ENCODE data around the gene LPAR3. TPM values are rescaled to one million over a fixed set of nuclear protein-coding genes. Genes with fewer than 3 reads are reported as not detected.

Gene LPAR3
- total and polyA plus RNA-seq, 2 experiments from 2014 or later, result 0.18 to 2.7 TPM

DNA sequence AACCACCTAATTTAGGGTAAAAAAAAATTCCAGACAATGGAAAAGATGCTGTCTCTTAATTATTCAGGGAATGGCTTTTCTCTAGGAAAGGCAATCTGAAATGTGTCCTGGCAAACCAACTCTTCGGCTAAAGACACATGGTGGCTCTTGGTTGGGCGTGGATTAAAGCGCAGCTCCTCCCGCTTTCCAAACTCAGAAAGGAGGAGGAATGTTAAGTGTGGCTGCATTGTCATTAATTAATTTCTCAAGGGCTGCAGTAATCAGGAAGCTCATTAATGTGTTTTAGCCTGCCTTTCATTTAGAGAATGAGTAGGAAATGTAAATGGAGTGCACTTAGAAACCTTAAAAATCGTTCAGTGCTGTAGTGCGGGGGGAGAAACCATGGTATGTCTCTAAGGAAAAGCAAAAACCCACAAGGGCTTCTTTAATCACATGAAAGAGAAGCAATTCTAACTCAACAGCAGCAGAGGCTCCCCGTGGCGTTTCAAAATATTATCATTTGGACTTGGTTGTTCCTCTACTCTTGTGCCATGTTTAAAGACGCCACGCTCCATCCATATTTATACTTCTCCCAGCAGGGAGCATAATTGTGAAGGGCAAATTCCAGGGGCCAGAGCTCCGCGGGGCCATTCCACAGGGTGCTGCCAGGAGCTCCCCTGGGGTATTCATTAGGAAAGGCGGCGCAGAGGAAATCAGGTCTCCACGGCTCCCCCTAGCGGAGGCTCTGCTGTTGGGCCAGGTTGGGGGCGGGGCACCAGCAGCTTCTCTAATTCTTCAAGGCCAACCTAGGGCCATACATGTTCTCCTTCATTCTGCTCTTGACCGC lies 110.8 kb downstream of the LPAR3 start:
- peak overlapping the region; percentile 21 for H3K4me2 ChIP-seq
- H3K9me3 ChIP-seq (ENCODE audit: low read depth), result no peaks in the 10 kb centered on the region
- H2AFZ ChIP-seq, result no peak overlapping the region
- DNase-seq (ENCODE audit: low spot score), result peak; percentile 77
- H4K20me1 ChIP-seq (ENCODE audit: insufficient read depth, poor library complexity, severe bottlenecking), result no peaks in the 10 kb centered on the region
- H3K27me3 ChIP-seq, result no peaks in the 10 kb centered on the region
- no peak for TF ChIP-seq EZH2phosphoT487 (IDR thresholded peaks at IDR 0.05; ENCODE audit: low read depth, severe bottlenecking, unreplicated experiment)
- TF ChIP-seq, protein P1, sequence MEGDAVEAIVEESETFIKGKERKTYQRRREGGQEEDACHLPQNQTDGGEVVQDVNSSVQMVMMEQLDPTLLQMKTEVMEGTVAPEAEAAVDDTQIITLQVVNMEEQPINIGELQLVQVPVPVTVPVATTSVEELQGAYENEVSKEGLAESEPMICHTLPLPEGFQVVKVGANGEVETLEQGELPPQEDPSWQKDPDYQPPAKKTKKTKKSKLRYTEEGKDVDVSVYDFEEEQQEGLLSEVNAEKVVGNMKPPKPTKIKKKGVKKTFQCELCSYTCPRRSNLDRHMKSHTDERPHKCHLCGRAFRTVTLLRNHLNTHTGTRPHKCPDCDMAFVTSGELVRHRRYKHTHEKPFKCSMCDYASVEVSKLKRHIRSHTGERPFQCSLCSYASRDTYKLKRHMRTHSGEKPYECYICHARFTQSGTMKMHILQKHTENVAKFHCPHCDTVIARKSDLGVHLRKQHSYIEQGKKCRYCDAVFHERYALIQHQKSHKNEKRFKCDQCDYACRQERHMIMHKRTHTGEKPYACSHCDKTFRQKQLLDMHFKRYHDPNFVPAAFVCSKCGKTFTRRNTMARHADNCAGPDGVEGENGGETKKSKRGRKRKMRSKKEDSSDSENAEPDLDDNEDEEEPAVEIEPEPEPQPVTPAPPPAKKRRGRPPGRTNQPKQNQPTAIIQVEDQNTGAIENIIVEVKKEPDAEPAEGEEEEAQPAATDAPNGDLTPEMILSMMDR (IDR thresholded peaks at IDR 0.05; ENCODE audit: poor library complexity), result peak; percentile 56
- H3K27ac ChIP-seq, result no peak overlapping the region
- H3K4me3 ChIP-seq, result no peak overlapping the region
- H3K36me3 ChIP-seq (replicated peaks; ENCODE audit: insufficient read depth, low read depth), result no peaks in the 10 kb centered on the region
- no peaks in the 10 kb centered on the region for H3K79me2 ChIP-seq
- H3K4me1 ChIP-seq (ENCODE audit: insufficient read depth), result no peaks in the 10 kb centered on the region
- 50% methylated on average over 18 of the region's 18 CpGs for WGBS (ENCODE audit: low lambda C conversion rate, missing lambda C conversion rate)
- H3K9me2 ChIP-seq (replicated peaks; ENCODE audit: insufficient read depth), result no peaks in the 10 kb centered on the region

DNA sequence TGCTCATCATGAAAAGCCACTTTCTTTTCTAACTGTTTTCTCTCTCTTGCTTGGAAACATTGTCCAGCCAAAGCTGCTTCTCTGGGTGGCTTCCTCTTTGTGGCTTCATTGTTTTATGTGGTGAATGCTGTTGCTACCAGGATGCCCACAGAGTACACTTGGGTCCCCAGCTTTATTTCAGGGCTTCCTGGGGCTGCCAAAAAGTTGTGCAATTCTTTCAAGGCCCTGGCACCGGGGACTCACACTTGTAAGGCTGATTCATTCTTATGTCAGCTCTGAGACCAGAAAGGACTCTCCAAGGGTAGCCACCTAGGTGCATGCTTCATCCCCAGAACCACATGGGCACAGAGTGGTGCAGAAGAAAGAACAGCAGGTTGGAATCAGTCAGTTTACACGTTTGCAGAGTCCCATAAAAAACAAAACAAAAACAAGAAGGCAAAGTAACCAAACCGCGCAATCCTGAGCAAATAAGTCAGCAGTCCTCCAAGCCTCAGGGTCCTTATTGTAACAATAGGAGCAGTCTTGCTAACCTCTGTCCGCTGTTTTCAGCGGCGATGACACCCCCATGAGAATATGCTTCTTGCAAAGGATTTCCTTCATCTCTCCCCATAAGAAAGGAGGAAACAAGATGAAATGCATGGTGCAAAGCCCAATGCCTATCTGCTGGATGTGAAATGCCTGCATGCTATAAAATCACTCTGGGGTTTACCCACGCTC lies 112.8 kb downstream of the LPAR3 start:
- WGBS (ENCODE audit: low lambda C conversion rate, missing lambda C conversion rate), result 82% methylated on average over 8 of the region's 8 CpGs

DNA sequence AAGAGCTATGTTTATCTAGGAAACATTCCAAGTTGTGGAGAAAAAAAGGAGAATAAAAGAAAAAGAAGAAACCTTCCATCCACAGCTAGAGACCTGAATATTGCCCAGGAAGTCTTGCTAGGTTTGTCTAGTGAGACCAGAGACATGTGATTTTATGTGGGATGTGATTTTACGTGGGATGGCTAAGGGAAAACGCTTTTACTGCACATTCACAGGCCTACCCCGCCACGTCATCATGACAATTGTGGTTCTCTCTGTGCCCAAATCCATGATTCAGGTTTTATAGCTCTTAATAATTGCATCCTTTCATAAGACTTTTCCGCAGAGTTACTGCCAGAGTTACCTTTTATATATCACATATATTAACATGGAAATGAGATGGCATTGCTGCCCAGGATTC lies 116.4 kb downstream of the LPAR3 start:
- Histone ChIP-seq H3K79me2 (no peaks in the 10 kb centered on the region), H3K9me2 (replicated peaks; ENCODE audit: insufficient read depth) (no peaks in the 10 kb centered on the region), H3K36me3 (replicated peaks; ENCODE audit: insufficient read depth, low read depth) (no peaks in the 10 kb centered on the region), H2AFZ (no peak overlapping the region), H4K20me1 (ENCODE audit: insufficient read depth, poor library complexity, severe bottlenecking) (no peaks in the 10 kb centered on the region), H3K27me3 (no peaks in the 10 kb centered on the region), H3K4me1 (ENCODE audit: insufficient read depth) (no peaks in the 10 kb centered on the region), H3K27ac (no peak overlapping the region), H3K9me3 (ENCODE audit: low read depth) (no peaks in the 10 kb centered on the region), H3K4me3 (no peak overlapping the region), H3K4me2 (no peak overlapping the region)
- TF ChIP-seq EZH2 (IDR thresholded peaks at IDR 0.05; ENCODE audit: borderline replicate concordance), result no peak
- TF ChIP-seq EZH2phosphoT487 (IDR thresholded peaks at IDR 0.05; ENCODE audit: low read depth, severe bottlenecking, unreplicated experiment), result no peak
- TF ChIP-seq, protein P1 (IDR thresholded peaks at IDR 0.05; ENCODE audit: poor library complexity), result no peak
- DNase-seq (ENCODE audit: low spot score), result no peak
- 81% methylated on average over 5 of the region's 5 CpGs for WGBS (ENCODE audit: low lambda C conversion rate, missing lambda C conversion rate)

More for the DNA sequence above, 112.8 kb downstream of the LPAR3 start:
- no peaks in the 10 kb centered on the region for H4K20me1 ChIP-seq (ENCODE audit: insufficient read depth, poor library complexity, severe bottlenecking)
- no peak for TF ChIP-seq EZH2 (IDR thresholded peaks at IDR 0.05; ENCODE audit: borderline replicate concordance)
- TF ChIP-seq, protein P1 (IDR thresholded peaks at IDR 0.05; ENCODE audit: poor library complexity), result no peak
- no peak for TF ChIP-seq EZH2phosphoT487 (IDR thresholded peaks at IDR 0.05; ENCODE audit: low read depth, severe bottlenecking, unreplicated experiment)
- H3K27ac ChIP-seq, result no peak overlapping the region
- no peak overlapping the region for H2AFZ ChIP-seq
- H3K36me3 ChIP-seq (replicated peaks; ENCODE audit: insufficient read depth, low read depth), result no peaks in the 10 kb centered on the region
- H3K27me3 ChIP-seq, result no peaks in the 10 kb centered on the region
- no peak overlapping the region for H3K4me3 ChIP-seq
- no peaks in the 10 kb centered on the region for H3K79me2 ChIP-seq
- H3K4me1 ChIP-seq (ENCODE audit: insufficient read depth), result no peaks in the 10 kb centered on the region
- no peaks in the 10 kb centered on the region for H3K9me3 ChIP-seq (ENCODE audit: low read depth)
- no peak overlapping the region for H3K4me2 ChIP-seq
- no peak for DNase-seq (ENCODE audit: low spot score)
- H3K9me2 ChIP-seq (replicated peaks; ENCODE audit: insufficient read depth), result no peaks in the 10 kb centered on the region

Data from hepatocyte (in vitro differentiated cells).